Neural cell (in vitro differentiated cells): ENCODE measurements around the gene ZNF821. TPM values are rescaled to one million over a fixed set of nuclear protein-coding genes. Genes with fewer than 3 reads are reported as not detected.

Source experiments
- H2AFZ ChIP-seq: fragments of 200-600, 300-800 bp; sonication (generic), shearing (Covaris generic); 2 replicates; pipeline ENCODE4 v1.6.0; 2014; ENCODE audit warnings: low read depth, mild to moderate bottlenecking, antibody characterized with exemption, low read length, moderate library complexity
- H3F3A ChIP-seq: fragments of 200-600 bp; shearing (Covaris generic); 2 replicates; pipeline ENCODE4 v1.6.1; 2016; ENCODE audit warnings: mild to moderate bottlenecking, moderate library complexity, mixed read lengths, antibody characterized with exemption, low read length; ENCODE audit not compliant: insufficient read depth, poor library complexity, severe bottlenecking
- H3K27ac ChIP-seq: fragments of 200-600, 300-800 bp; sonication (generic), shearing (Covaris generic); 2 replicates; pipeline ENCODE4 v1.5.1; 2014; ENCODE audit warnings: mild to moderate bottlenecking, low read length, moderate library complexity
- H3K27me3 ChIP-seq: fragments of 300-800, 200-600 bp; sonication (generic), shearing (Covaris generic); 2 replicates; pipeline ENCODE4 v1.6.0; 2014; ENCODE audit warnings: mild to moderate bottlenecking, low read depth, low read length, moderate library complexity; ENCODE audit not compliant: insufficient read depth
- H3K36me3 ChIP-seq: fragments of 300-800, 200-600 bp; sonication (generic), shearing (Covaris generic); 2 replicates; pipeline ENCODE4 v1.5.1; 2014; ENCODE audit warnings: mild to moderate bottlenecking, antibody characterized with exemption, low read length, moderate library complexity; ENCODE audit not compliant: insufficient read depth
- H3K4me2 ChIP-seq: fragments of 300-800, 200-600 bp; sonication (generic), shearing (Covaris generic); 2 replicates; pipeline ENCODE4 v1.6.0; 2014; ENCODE audit warnings: mild to moderate bottlenecking, low read length
- H3K4me3 ChIP-seq: fragments of 300-800, 200-600 bp; sonication (generic), shearing (Covaris generic); 2 replicates; pipeline ENCODE4 v1.5.1; 2014; ENCODE audit warnings: mild to moderate bottlenecking, low read length, moderate library complexity
- H3K79me2 ChIP-seq: fragments of 200-600 bp; shearing (Covaris generic); replicated peaks from 2 replicates; pipeline ENCODE4 v1.6.0; 2014; ENCODE audit warnings: mild to moderate bottlenecking, low read length, moderate library complexity; ENCODE audit not compliant: insufficient read depth
- H3K9ac ChIP-seq: fragments of 300-800, 200-600 bp; sonication (generic), shearing (Covaris generic); 2 replicates; pipeline ENCODE4 v1.6.1; 2016; ENCODE audit warnings: mild to moderate bottlenecking, low read length, mixed read lengths
- H3K9me2 ChIP-seq: fragments of 200-600 bp; shearing (Covaris generic); 2 replicates; pipeline ENCODE4 v1.6.1; 2016; ENCODE audit warnings: mild to moderate bottlenecking, low read length, mixed read lengths; ENCODE audit not compliant: insufficient read depth
- H3K9me3 ChIP-seq: fragments of 200-600, 300-800 bp; sonication (generic), shearing (Covaris generic); 2 replicates; pipeline ENCODE4 v1.6.1; 2016; ENCODE audit warnings: mild to moderate bottlenecking, mixed run types, low read length, moderate library complexity, mixed read lengths
- H4K20me1 ChIP-seq: fragments of 200-600 bp; shearing (Covaris generic); 2 replicates; pipeline ENCODE4 v1.6.1; 2016; ENCODE audit warnings: mild to moderate bottlenecking, mixed run types; ENCODE audit not compliant: insufficient read depth
- EP300 ChIP-seq: fragments of 450-650 bp; conservative IDR thresholded peaks from 2 replicates; pipeline ENCODE4 v1.6.1; 2014; ENCODE audit warnings: antibody characterized with exemption, mild to moderate bottlenecking, moderate library complexity; ENCODE audit not compliant: poor library complexity, severe bottlenecking
- EZH2 ChIP-seq: fragments of 200-600, 300-800 bp; shearing (Covaris generic), sonication (generic); IDR thresholded peaks from 2 replicates; pipeline ENCODE4 v1.6.1; 2014; ENCODE audit warnings: antibody characterized with exemption, low read length, borderline replicate concordance, mild to moderate bottlenecking; ENCODE audit not compliant: insufficient read depth, poor library complexity, severe bottlenecking
- MXI1 ChIP-seq: fragments of 450-650 bp; conservative IDR thresholded peaks from 2 replicates; pipeline ENCODE4 v1.6.1; 2014; ENCODE audit warnings: antibody characterized with exemption, mild to moderate bottlenecking; ENCODE audit not compliant: poor library complexity, severe bottlenecking
- POLR2AphosphoS5 ChIP-seq: IDR thresholded peaks from 2 replicates; pipeline ENCODE4 v1.6.1; 2012
- RAD21 ChIP-seq: fragments of 450-650 bp; conservative IDR thresholded peaks from 2 replicates; pipeline ENCODE4 v1.6.1; 2014; ENCODE audit warnings: antibody characterized with exemption, mild to moderate bottlenecking, moderate library complexity
- SMC3 ChIP-seq: fragments of 450-650 bp; conservative IDR thresholded peaks from 2 replicates; pipeline ENCODE4 v1.6.1; 2014; ENCODE audit warnings: antibody characterized with exemption, mild to moderate bottlenecking, moderate library complexity; ENCODE audit not compliant: poor library complexity
- TAF1 ChIP-seq: IDR thresholded peaks from 2 replicates; pipeline ENCODE4 v1.6.1; 2012; ENCODE audit warnings: low read depth
- polyA plus RNA-seq: library from polyadenylated mRNA; depleted of rRNA; stranded (reverse); fragments of >200 nt; gene quantifications from 2 replicates; pipeline ENCODE4 v1.2.3, GENCODE V29; 2014
- TF ChIP-seq, protein P1 (sequence below): fragments of 450-650 bp; IDR thresholded peaks from 2 replicates; pipeline ENCODE4 v1.5.1; 2014; ENCODE audit warnings: antibody characterized with exemption, mild to moderate bottlenecking, moderate library complexity; ENCODE audit not compliant: poor library complexity, severe bottlenecking
- TF ChIP-seq, protein P2 (sequence below): IDR thresholded peaks from 2 replicates; pipeline ENCODE4 v1.6.1; 2012; ENCODE audit warnings: borderline replicate concordance

ZNF821 gene
- polyA plus RNA-seq, 1 donor from 2014 or later: 128 TPM

DNA sequence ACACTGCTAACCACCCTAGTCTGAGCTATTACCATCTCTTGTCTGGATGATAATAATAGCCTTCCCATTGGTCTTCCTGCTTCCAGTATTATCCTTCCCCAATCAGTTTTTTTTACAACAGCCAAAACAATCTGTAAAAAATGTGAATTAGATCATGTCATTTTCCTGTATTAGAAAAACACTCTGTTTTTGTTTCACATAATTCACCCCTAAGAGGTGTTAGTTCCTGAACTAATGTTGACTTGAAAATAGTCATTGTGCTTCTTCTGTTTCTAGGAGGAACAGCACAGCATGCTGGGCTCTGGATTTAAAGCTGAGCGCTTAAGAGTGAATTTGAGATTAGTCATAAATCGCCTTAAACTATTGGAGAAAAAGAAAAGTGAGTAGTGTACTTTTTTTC, 31.4 kb upstream of the ZNF821 start:
- H3K27ac ChIP-seq: no peak overlapping the region
- peaks cover 14% of the 10 kb centered on the region for H3K36me3 ChIP-seq
- peaks cover 5% of the 10 kb centered on the region for H4K20me1 ChIP-seq

DNA sequence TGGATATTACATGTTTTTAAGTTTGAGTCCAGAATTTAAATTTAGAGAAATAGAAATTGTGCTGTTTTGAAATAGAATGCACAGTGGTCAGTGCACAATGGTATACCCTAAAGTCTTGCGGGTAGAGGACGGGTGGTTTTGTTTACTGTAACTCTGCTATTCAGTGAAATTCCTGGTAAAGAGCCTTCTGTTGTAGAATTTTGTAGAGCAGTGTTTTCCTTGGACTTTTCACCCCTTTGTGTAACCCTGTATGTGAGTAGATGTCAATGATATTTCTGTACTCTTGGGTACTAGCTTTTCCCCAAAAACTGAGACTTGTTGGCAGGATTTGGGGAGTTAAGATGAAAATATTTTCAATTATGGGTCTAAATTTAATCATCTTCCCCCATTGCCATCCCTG, 30.8 kb upstream of the ZNF821 start:
- Histone ChIP-seq H3K79me2 (peaks cover 83% of the 10 kb centered on the region), H3K4me3 (no peak overlapping the region), H3K4me2 (no peak overlapping the region), H3K9me2 (no peaks in the 10 kb centered on the region), H3K36me3 (peaks cover 14% of the 10 kb centered on the region), H2AFZ (no peak overlapping the region), H3K9ac (no peak overlapping the region), H3F3A (no peaks in the 10 kb centered on the region), H4K20me1 (peaks cover 5% of the 10 kb centered on the region), H3K27me3 (no peaks in the 10 kb centered on the region), H3K9me3 (no peaks in the 10 kb centered on the region), H3K27ac (no peak overlapping the region)
- TF ChIP-seq TAF1 (no peak), EZH2 (no peak), SMC3 (no peak), EP300 (no peak)
- TF ChIP-seq, protein P1, sequence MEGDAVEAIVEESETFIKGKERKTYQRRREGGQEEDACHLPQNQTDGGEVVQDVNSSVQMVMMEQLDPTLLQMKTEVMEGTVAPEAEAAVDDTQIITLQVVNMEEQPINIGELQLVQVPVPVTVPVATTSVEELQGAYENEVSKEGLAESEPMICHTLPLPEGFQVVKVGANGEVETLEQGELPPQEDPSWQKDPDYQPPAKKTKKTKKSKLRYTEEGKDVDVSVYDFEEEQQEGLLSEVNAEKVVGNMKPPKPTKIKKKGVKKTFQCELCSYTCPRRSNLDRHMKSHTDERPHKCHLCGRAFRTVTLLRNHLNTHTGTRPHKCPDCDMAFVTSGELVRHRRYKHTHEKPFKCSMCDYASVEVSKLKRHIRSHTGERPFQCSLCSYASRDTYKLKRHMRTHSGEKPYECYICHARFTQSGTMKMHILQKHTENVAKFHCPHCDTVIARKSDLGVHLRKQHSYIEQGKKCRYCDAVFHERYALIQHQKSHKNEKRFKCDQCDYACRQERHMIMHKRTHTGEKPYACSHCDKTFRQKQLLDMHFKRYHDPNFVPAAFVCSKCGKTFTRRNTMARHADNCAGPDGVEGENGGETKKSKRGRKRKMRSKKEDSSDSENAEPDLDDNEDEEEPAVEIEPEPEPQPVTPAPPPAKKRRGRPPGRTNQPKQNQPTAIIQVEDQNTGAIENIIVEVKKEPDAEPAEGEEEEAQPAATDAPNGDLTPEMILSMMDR: no peak

More for the DNA sequence above, 31.4 kb upstream of the ZNF821 start:
- Histone ChIP-seq H3K9me2 (no peaks in the 10 kb centered on the region), H3K9me3 (no peaks in the 10 kb centered on the region), H3K4me3 (no peak overlapping the region), H3K9ac (no peak overlapping the region), H2AFZ (no peak overlapping the region), H3K79me2 (peaks cover 80% of the 10 kb centered on the region), H3F3A (no peaks in the 10 kb centered on the region), H3K4me2 (no peak overlapping the region), H3K27me3 (no peaks in the 10 kb centered on the region)
- TF ChIP-seq TAF1 (no peak), EP300 (no peak), EZH2 (no peak), POLR2AphosphoS5 (no peak), MXI1 (no peak), SMC3 (no peak), RAD21 (no peak)
- TF ChIP-seq, protein P2, sequence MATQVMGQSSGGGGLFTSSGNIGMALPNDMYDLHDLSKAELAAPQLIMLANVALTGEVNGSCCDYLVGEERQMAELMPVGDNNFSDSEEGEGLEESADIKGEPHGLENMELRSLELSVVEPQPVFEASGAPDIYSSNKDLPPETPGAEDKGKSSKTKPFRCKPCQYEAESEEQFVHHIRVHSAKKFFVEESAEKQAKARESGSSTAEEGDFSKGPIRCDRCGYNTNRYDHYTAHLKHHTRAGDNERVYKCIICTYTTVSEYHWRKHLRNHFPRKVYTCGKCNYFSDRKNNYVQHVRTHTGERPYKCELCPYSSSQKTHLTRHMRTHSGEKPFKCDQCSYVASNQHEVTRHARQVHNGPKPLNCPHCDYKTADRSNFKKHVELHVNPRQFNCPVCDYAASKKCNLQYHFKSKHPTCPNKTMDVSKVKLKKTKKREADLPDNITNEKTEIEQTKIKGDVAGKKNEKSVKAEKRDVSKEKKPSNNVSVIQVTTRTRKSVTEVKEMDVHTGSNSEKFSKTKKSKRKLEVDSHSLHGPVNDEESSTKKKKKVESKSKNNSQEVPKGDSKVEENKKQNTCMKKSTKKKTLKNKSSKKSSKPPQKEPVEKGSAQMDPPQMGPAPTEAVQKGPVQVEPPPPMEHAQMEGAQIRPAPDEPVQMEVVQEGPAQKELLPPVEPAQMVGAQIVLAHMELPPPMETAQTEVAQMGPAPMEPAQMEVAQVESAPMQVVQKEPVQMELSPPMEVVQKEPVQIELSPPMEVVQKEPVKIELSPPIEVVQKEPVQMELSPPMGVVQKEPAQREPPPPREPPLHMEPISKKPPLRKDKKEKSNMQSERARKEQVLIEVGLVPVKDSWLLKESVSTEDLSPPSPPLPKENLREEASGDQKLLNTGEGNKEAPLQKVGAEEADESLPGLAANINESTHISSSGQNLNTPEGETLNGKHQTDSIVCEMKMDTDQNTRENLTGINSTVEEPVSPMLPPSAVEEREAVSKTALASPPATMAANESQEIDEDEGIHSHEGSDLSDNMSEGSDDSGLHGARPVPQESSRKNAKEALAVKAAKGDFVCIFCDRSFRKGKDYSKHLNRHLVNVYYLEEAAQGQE: no peak
- TF ChIP-seq, protein P1: no peak
